Thyroid gland (tissue), 4 donors: ENCODE results near the gene SPACA5.

ENCODE experiments used
- CTCF ChIP-seq, 6 experiments: fragments of 200-600 bp in 3 of 6; fragments of 450-650 bp in 3 of 6; sonication (generic) in 3 of 6; IDR thresholded peaks; one replicate each; pipeline ENCODE4 v1.5.1; 2016 to 2019; ENCODE audit warnings: antibody characterized with exemption in 6 of 6, mild to moderate bottlenecking in 2 of 6, inconsistent platforms in 1 of 6, moderate library complexity in 1 of 6
- POLR2A ChIP-seq, 2 donors: fragments of 450-650 bp; IDR thresholded peaks; one replicate each; pipeline ENCODE4 v1.6.1; 2017; ENCODE audit warnings: antibody characterized with exemption in 2 of 2, mild to moderate bottlenecking in 2 of 2, moderate library complexity in 1 of 2

GRCh38 chrX:48030237-48030636 is 23.4 kb downstream of the SPACA5 start:
- TF ChIP-seq CTCF (IDR thresholded peaks at IDR 0.05): no peak
- TF ChIP-seq POLR2A (IDR thresholded peaks at IDR 0.05): no peak
